SU-DHL-6 (cell line): ENCODE results near the gene KRT32.

Experiments
- H2AFZ ChIP-seq: fragments of 200-600 bp; sonication (generic); 2 replicates; pipeline ENCODE4 v1.6.1; 2014; ENCODE audit warnings: low read depth, mild to moderate bottlenecking, moderate library complexity, mixed read lengths, antibody characterized with exemption, low read length; ENCODE audit not compliant: severe bottlenecking
- H3F3A ChIP-seq: fragments of 200-600 bp; shearing (Covaris generic); 2 replicates; pipeline ENCODE4 v1.6.0; 2016; ENCODE audit warnings: antibody characterized with exemption, mild to moderate bottlenecking; ENCODE audit not compliant: insufficient read depth
- H3K27ac ChIP-seq: fragments of 200-600 bp; sonication (generic); 2 replicates; pipeline ENCODE4 v1.5.1; 2016; ENCODE audit warnings: low read depth, mild to moderate bottlenecking, low read length, moderate library complexity, mixed read lengths
- H3K27me3 ChIP-seq: fragments of 200-600 bp; sonication (generic), shearing (Covaris generic); 2 replicates; pipeline ENCODE4 v1.6.0; 2014; ENCODE audit warnings: mild to moderate bottlenecking, low read length
- H3K36me3 ChIP-seq: fragments of 200-600 bp; sonication (generic); 2 replicates; pipeline ENCODE4 v1.6.1; 2014; ENCODE audit warnings: mild to moderate bottlenecking, low read length, mixed read lengths
- H3K4me2 ChIP-seq: fragments of 300-600, 200-600 bp; shearing (Covaris generic), sonication (generic); 2 replicates; pipeline ENCODE4 v1.6.0; 2014; ENCODE audit warnings: low read length, low read depth, mild to moderate bottlenecking; ENCODE audit not compliant: poor library complexity, severe bottlenecking
- H3K4me3 ChIP-seq: fragments of 200-600 bp; sonication (generic); 2 replicates; pipeline ENCODE4 v1.5.1; 2014; ENCODE audit warnings: antibody characterized with exemption, low read length, mild to moderate bottlenecking, mixed read lengths; ENCODE audit not compliant: insufficient read depth, poor library complexity, severe bottlenecking
- H3K79me2 ChIP-seq: fragments of 200-600 bp; sonication (generic); 2 replicates; pipeline ENCODE4 v1.6.1; 2014; ENCODE audit warnings: mild to moderate bottlenecking, low read length, moderate library complexity; ENCODE audit not compliant: insufficient read depth
- H3K9ac ChIP-seq: fragments of 200-600 bp; sonication (generic); 2 replicates; pipeline ENCODE4 v1.7.0; 2014; ENCODE audit warnings: mild to moderate bottlenecking, low read length
- H3K9me2 ChIP-seq: fragments of 200-600 bp; sonication (generic); replicated peaks from 2 replicates; pipeline ENCODE4 v1.6.1; 2014; ENCODE audit warnings: low read length; ENCODE audit not compliant: insufficient read depth
- H3K9me3 ChIP-seq: fragments of 200-600 bp; sonication (generic); 2 replicates; pipeline ENCODE4 v1.6.1; 2014; ENCODE audit warnings: low read length, mixed read lengths; ENCODE audit not compliant: insufficient read depth
- H4K20me1 ChIP-seq: fragments of 200-600 bp; sonication (generic); 2 replicates; pipeline ENCODE4 v1.6.1; 2014; ENCODE audit warnings: low read depth, mild to moderate bottlenecking, antibody characterized with exemption, low read length, moderate library complexity, mixed read lengths
- EZH2phosphoT487 ChIP-seq: fragments of 200-600 bp; sonication (generic), shearing (Covaris generic); conservative IDR thresholded peaks from 2 replicates; pipeline ENCODE4 v1.6.1; 2018; ENCODE audit warnings: mild to moderate bottlenecking, antibody characterized with exemption, low read length, moderate library complexity, mixed read lengths
- TF ChIP-seq, protein P1 (sequence below): fragments of 200-600 bp; sonication (generic); IDR thresholded peaks from one replicate; pipeline ENCODE4 v1.5.1; 2017; ENCODE audit warnings: antibody characterized with exemption, mild to moderate bottlenecking, low read length, moderate library complexity; ENCODE audit not compliant: insufficient read depth, poor library complexity, severe bottlenecking

Gene KRT32

DNA sequence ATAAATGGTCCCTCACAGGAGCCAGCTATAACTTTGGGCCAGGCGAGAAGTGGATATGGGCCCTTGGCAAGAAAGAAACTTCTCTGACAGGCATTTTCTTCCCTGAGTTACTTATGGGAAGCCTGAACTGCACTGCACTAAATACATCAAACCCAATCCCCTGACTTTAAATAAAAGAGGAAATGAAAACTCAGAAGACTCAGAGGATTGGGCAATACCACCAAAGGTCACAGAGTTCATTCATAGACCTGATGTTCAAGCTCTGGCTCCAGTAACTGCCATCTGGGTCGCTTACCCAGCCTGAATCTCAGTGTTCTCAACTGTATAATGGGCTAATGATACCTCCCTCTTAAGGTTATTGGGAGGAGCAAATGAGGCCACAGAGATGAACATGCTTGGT, 12.9 kb upstream of the KRT32 start:
- no peaks in the 10 kb centered on the region for H3K27me3 ChIP-seq
- no peaks in the 10 kb centered on the region for H3K9me3 ChIP-seq
- no peaks in the 10 kb centered on the region for H3K36me3 ChIP-seq
- H3K27ac ChIP-seq, result no peak overlapping the region
- TF ChIP-seq, protein P1, sequence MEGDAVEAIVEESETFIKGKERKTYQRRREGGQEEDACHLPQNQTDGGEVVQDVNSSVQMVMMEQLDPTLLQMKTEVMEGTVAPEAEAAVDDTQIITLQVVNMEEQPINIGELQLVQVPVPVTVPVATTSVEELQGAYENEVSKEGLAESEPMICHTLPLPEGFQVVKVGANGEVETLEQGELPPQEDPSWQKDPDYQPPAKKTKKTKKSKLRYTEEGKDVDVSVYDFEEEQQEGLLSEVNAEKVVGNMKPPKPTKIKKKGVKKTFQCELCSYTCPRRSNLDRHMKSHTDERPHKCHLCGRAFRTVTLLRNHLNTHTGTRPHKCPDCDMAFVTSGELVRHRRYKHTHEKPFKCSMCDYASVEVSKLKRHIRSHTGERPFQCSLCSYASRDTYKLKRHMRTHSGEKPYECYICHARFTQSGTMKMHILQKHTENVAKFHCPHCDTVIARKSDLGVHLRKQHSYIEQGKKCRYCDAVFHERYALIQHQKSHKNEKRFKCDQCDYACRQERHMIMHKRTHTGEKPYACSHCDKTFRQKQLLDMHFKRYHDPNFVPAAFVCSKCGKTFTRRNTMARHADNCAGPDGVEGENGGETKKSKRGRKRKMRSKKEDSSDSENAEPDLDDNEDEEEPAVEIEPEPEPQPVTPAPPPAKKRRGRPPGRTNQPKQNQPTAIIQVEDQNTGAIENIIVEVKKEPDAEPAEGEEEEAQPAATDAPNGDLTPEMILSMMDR, result no peak
- no peak for TF ChIP-seq EZH2phosphoT487
- H3K9me2 ChIP-seq, result no peaks in the 10 kb centered on the region
- H2AFZ ChIP-seq, result no peak overlapping the region
- no peak overlapping the region for H3K4me3 ChIP-seq
- no peaks in the 10 kb centered on the region for H3K79me2 ChIP-seq
- H3K4me2 ChIP-seq, result no peak overlapping the region
- H4K20me1 ChIP-seq, result no peaks in the 10 kb centered on the region
- no peak overlapping the region for H3K9ac ChIP-seq
- H3F3A ChIP-seq, result no peaks in the 10 kb centered on the region

DNA sequence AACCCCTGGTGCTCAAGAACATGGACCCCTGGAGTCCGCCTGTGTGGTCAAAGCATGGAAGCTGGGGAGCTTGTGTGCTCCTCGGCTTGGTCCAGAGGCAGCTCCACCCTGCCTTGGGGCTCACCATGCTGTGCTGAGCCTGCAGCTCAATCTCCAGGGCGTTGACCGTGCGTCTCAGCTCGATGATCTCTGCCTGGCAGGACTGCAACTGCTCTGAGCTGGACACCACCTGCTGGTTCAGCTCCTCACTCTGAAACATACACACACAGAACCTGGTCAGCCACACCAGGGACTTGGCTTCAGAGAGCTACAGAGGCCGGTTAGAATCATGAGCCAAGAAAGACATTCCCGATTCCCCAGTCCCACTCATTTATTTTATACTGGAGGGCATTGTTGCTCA, 11.1 kb upstream of the KRT32 start:
- Histone ChIP-seq H3K4me3 (no peak overlapping the region), H3K9me3 (no peaks in the 10 kb centered on the region), H4K20me1 (no peaks in the 10 kb centered on the region), H3K36me3 (no peaks in the 10 kb centered on the region), H2AFZ (no peak overlapping the region), H3K9ac (no peak overlapping the region), H3K27ac (no peak overlapping the region), H3K4me2 (no peak overlapping the region), H3K27me3 (no peaks in the 10 kb centered on the region), H3K79me2 (no peaks in the 10 kb centered on the region), H3F3A (no peaks in the 10 kb centered on the region), H3K9me2 (no peaks in the 10 kb centered on the region)
- TF ChIP-seq EZH2phosphoT487, result no peak
- TF ChIP-seq, protein P1, result no peak

DNA sequence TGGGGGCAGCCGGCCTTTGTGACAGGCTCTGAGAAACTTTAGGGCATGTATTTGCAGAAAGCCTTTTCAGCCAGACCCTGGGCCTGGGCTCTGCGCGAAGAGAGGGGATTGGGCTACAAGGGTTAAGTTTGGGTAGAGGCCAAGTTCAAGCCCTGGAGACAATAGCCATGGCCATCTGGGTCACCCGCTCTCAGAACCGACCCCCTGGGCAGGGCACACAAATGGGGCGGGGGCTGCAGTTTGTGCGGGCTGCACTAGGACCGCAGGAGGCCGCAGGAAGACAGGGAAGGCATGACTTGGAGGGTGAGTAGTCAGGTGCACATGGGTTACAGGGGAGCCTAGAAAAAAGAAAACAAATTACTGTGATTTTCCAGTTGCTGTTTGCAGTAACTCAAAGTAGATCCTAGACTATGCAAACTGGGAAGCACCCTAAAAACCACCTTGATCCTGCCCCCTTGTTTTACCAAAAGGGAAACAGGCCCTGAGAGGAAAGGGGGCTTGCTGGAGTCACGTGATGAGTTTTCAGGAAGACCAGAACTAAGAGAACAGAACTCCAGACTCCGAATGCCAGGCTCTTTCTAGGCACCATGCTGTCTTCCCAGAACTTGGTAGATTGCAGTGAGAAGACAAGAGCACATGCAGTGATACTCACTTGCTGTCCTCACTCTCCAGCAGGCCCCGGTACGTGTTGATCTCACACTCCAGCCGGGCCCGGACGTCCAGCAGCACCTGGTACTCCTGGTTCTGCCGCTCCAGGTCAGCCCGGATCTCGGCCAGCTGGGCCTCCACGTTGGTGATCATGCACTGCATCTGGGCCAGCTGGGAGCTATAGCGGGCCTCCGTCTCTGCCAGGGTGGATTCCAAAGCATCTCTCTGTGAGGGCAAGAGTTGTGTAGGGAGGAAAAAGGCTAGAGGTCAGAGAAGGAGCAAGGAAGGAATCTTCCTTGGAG, 10.0 kb upstream of the KRT32 start:
- Histone ChIP-seq H3K27ac (no peak overlapping the region), H3K36me3 (no peaks in the 10 kb centered on the region), H3K79me2 (no peaks in the 10 kb centered on the region), H3K9me2 (no peaks in the 10 kb centered on the region), H3K4me3 (no peak overlapping the region), H2AFZ (no peak overlapping the region), H3K4me2 (no peak overlapping the region), H3K9me3 (no peaks in the 10 kb centered on the region), H3K27me3 (no peaks in the 10 kb centered on the region), H3F3A (no peaks in the 10 kb centered on the region), H4K20me1 (no peaks in the 10 kb centered on the region), H3K9ac (no peak overlapping the region)
- TF ChIP-seq EZH2phosphoT487, result no peak
- TF ChIP-seq, protein P1, result no peak
